Mesendoderm (in vitro differentiated cells): ENCODE data around the gene ATF7.

ENCODE experiments used
- DNase-seq: peaks from one replicate; pipeline ENCODE4 v3.0.0; 2013
- H2AK5ac ChIP-seq: 2 replicates; pipeline ENCODE4 v1.6.1; 2013; ENCODE audit warnings: low read length, inconsistent platforms
- H2BK120ac ChIP-seq: 2 replicates; pipeline ENCODE4 v1.6.1; 2013; ENCODE audit warnings: low read depth, mild to moderate bottlenecking, low read length, moderate library complexity, mixed read lengths
- H2BK15ac ChIP-seq: replicated peaks from 2 replicates; pipeline ENCODE4 v1.6.1; 2013; ENCODE audit warnings: low read depth, mild to moderate bottlenecking, moderate library complexity
- H2BK5ac ChIP-seq: 2 replicates; pipeline ENCODE4 v1.6.1; 2013; ENCODE audit warnings: low read length, inconsistent platforms
- H3K18ac ChIP-seq: 2 replicates; pipeline ENCODE4 v1.6.1; 2013; ENCODE audit warnings: mild to moderate bottlenecking, low read length, mixed read lengths
- H3K23ac ChIP-seq: one replicate; pipeline ENCODE4 v1.6.1; 2013; ENCODE audit warnings: low read length
- H3K27ac ChIP-seq: 2 replicates; pipeline ENCODE4 v1.5.1; 2013; ENCODE audit warnings: low read depth, mild to moderate bottlenecking, inconsistent platforms, low read length, moderate library complexity
- H3K27me3 ChIP-seq: 2 replicates; pipeline ENCODE4 v1.6.1; 2013; ENCODE audit warnings: low read length, control low read depth, mild to moderate bottlenecking, inconsistent platforms; ENCODE audit not compliant: insufficient read depth, poor library complexity
- H3K36me3 ChIP-seq: 2 replicates; pipeline ENCODE4 v1.6.1; 2013; ENCODE audit warnings: low read length, inconsistent platforms; ENCODE audit not compliant: control insufficient read depth, insufficient read depth
- H3K4ac ChIP-seq: one replicate; pipeline ENCODE4 v1.6.1; 2013; ENCODE audit warnings: low read depth, mild to moderate bottlenecking, low read length, moderate library complexity
- H3K4me1 ChIP-seq: 2 replicates; pipeline ENCODE4 v1.6.1; 2013; ENCODE audit warnings: low read depth, low read length, inconsistent platforms; ENCODE audit not compliant: control insufficient read depth
- H3K4me2 ChIP-seq: 2 replicates; pipeline ENCODE4 v1.6.1; 2013; ENCODE audit warnings: low read length
- H3K4me3 ChIP-seq: 2 replicates; pipeline ENCODE4 v1.5.1; 2013; ENCODE audit warnings: mild to moderate bottlenecking, low read length
- H3K56ac ChIP-seq: one replicate; pipeline ENCODE4 v1.6.1; 2013; ENCODE audit warnings: low read length
- H3K79me1 ChIP-seq: 2 replicates; pipeline ENCODE4 v1.6.1; 2013; ENCODE audit warnings: low read length, inconsistent platforms
- H3K79me2 ChIP-seq: 2 replicates; pipeline ENCODE4 v1.6.1; 2013; ENCODE audit warnings: mild to moderate bottlenecking, low read length; ENCODE audit not compliant: control insufficient read depth, insufficient read depth
- H3K9ac ChIP-seq: 2 replicates; pipeline ENCODE4 v1.6.1; 2013; ENCODE audit warnings: low read length, inconsistent platforms
- H4K5ac ChIP-seq: one replicate; pipeline ENCODE4 v1.6.1; 2013; ENCODE audit warnings: low read length
- H4K8ac ChIP-seq: one replicate; pipeline ENCODE4 v1.6.1; 2013; ENCODE audit warnings: low read depth, mild to moderate bottlenecking, control low read depth, low read length, moderate library complexity
- WGBS: extraction: QIAGEN DNeasy Blood & Tissue Kit; methylation state at CpG from one replicate; pipeline ENCODE4 v1.1.7; 2013; ENCODE audit warnings: low lambda C conversion rate, missing lambda C conversion rate; ENCODE audit not compliant: insufficient coverage; ENCODE audit errors: extremely low coverage; 5-methylcytosine and 5-hydroxymethylcytosine counted together

The ATF7 gene

GRCh38 chr12:53626702-53627169 is 554 bp upstream of the ATF7 start:
- Histone ChIP-seq H3K18ac (no peak overlapping the region), H2BK5ac (no peak overlapping the region), H4K5ac (no peak overlapping the region), H3K4me1 (peaks cover 8% of the 10 kb centered on the region), H3K4me3 (peak overlapping the region; percentile 22), H3K79me1 (peaks cover 10% of the 10 kb centered on the region), H3K9ac (peak overlapping the region; percentile 66), H3K27ac (no peak overlapping the region), H3K4me2 (peak overlapping the region; percentile 64), H3K36me3 (no peaks in the 10 kb centered on the region), H3K27me3 (no peaks in the 10 kb centered on the region), H3K79me2 (peaks cover 15% of the 10 kb centered on the region), H4K8ac (no peak overlapping the region), H3K23ac (no peak overlapping the region), H3K4ac (no peak overlapping the region), H2BK15ac (no peak overlapping the region), H3K56ac (peak overlapping the region; percentile 79), H2BK120ac (no peak overlapping the region), H2AK5ac (no peak overlapping the region)
- no CpG with 5 or more reads among the region's 6 CpGs for WGBS
- DNase-seq = no peak

- peaks cover 8% of the 10 kb centered on the region for H3K4me1 ChIP-seq
- peaks cover 10% of the 10 kb centered on the region for H3K79me1 ChIP-seq
- no peaks in the 10 kb centered on the region for H3K36me3 ChIP-seq
- H2BK15ac ChIP-seq = no peak overlapping the region
- no peak overlapping the region for H3K23ac ChIP-seq
- no peak overlapping the region for H3K4ac ChIP-seq
- H2BK5ac ChIP-seq = peak overlapping the region; percentile 28
- H4K5ac ChIP-seq = peak overlapping the region; percentile 90
- H3K4me2 ChIP-seq = peak overlapping the region; percentile 88
- peaks cover 15% of the 10 kb centered on the region for H3K79me2 ChIP-seq
- H3K27me3 ChIP-seq = no peaks in the 10 kb centered on the region
- H3K56ac ChIP-seq = peak overlapping the region; percentile 85
- DNase-seq = no peak
- no peak overlapping the region for H4K8ac ChIP-seq
- peak overlapping the region; percentile 79 for H3K9ac ChIP-seq
- no peak overlapping the region for H3K27ac ChIP-seq
- peak overlapping the region; percentile 25 for H3K18ac ChIP-seq
- peak overlapping the region; percentile 61 for H3K4me3 ChIP-seq
- H2BK120ac ChIP-seq = no peak overlapping the region
- H2AK5ac ChIP-seq = peak overlapping the region; percentile 90
- WGBS = no CpG with 5 or more reads among the region's 5 CpGs
Measured at GRCh38 chr12:53625373-53625945, 723 bp downstream of the ATF7 start.

GRCh38 chr12:53624956-53625355 is 1.2 kb downstream of the ATF7 start:
- H3K4me3 ChIP-seq = peak overlapping the region; percentile 61
- H4K5ac ChIP-seq = no peak overlapping the region
- H2BK15ac ChIP-seq = no peak overlapping the region
- DNase-seq = no peak
- H3K23ac ChIP-seq = no peak overlapping the region
- H2BK120ac ChIP-seq = no peak overlapping the region
- peak overlapping the region; percentile 88 for H3K4me2 ChIP-seq
- peaks cover 10% of the 10 kb centered on the region for H3K79me1 ChIP-seq
- H4K8ac ChIP-seq = no peak overlapping the region
- WGBS = no CpG with 5 or more reads among the region's 4 CpGs
- H3K18ac ChIP-seq = no peak overlapping the region
- H2AK5ac ChIP-seq = peak overlapping the region; percentile 90
- peak overlapping the region; percentile 17 for H2BK5ac ChIP-seq
- peaks cover 8% of the 10 kb centered on the region for H3K4me1 ChIP-seq
- peaks cover 15% of the 10 kb centered on the region for H3K79me2 ChIP-seq
- H3K27me3 ChIP-seq = no peaks in the 10 kb centered on the region
- H3K36me3 ChIP-seq = no peaks in the 10 kb centered on the region
- H3K56ac ChIP-seq = peak overlapping the region; percentile 85
- no peak overlapping the region for H3K27ac ChIP-seq
- peak overlapping the region; percentile 79 for H3K9ac ChIP-seq
- no peak overlapping the region for H3K4ac ChIP-seq

GRCh38 chr12:53624458-53624857 is 1.7 kb downstream of the ATF7 start:
- no peak overlapping the region for H3K27ac ChIP-seq
- H2BK15ac ChIP-seq = no peak overlapping the region
- H3K56ac ChIP-seq = no peak overlapping the region
- no peak overlapping the region for H2BK5ac ChIP-seq
- H2BK120ac ChIP-seq = no peak overlapping the region
- no peak overlapping the region for H4K5ac ChIP-seq
- no peak overlapping the region for H3K23ac ChIP-seq
- no peak for DNase-seq
- no peak overlapping the region for H2AK5ac ChIP-seq
- no peak overlapping the region for H3K4ac ChIP-seq
- peak overlapping the region; percentile 79 for H3K9ac ChIP-seq
- no peak overlapping the region for H4K8ac ChIP-seq
- peaks cover 17% of the 10 kb centered on the region for H3K79me2 ChIP-seq
- no peak overlapping the region for H3K4me2 ChIP-seq
- H3K36me3 ChIP-seq = no peaks in the 10 kb centered on the region
- no peaks in the 10 kb centered on the region for H3K27me3 ChIP-seq
- peaks cover 10% of the 10 kb centered on the region for H3K79me1 ChIP-seq
- H3K4me3 ChIP-seq = no peak overlapping the region
- no CpG with 5 or more reads among the region's 3 CpGs for WGBS
- H3K18ac ChIP-seq = no peak overlapping the region
- H3K4me1 ChIP-seq = peaks cover 8% of the 10 kb centered on the region

GRCh38 chr12:53623548-53624385 is 2.4 kb downstream of the ATF7 start:
- no peak for DNase-seq
- peak overlapping the region; percentile 51 for H3K56ac ChIP-seq
- H3K18ac ChIP-seq = no peak overlapping the region
- H3K27ac ChIP-seq = no peak overlapping the region
- no peak overlapping the region for H2AK5ac ChIP-seq
- H4K8ac ChIP-seq = no peak overlapping the region
- H3K23ac ChIP-seq = no peak overlapping the region
- H3K4me2 ChIP-seq = no peak overlapping the region
- no peak overlapping the region for H4K5ac ChIP-seq
- H3K4me3 ChIP-seq = no peak overlapping the region
- H3K36me3 ChIP-seq = no peaks in the 10 kb centered on the region
- H3K4me1 ChIP-seq = peaks cover 8% of the 10 kb centered on the region
- H3K9ac ChIP-seq = no peak overlapping the region
- H2BK120ac ChIP-seq = no peak overlapping the region
- H3K79me1 ChIP-seq = peaks cover 10% of the 10 kb centered on the region
- H3K79me2 ChIP-seq = peaks cover 17% of the 10 kb centered on the region
- no peaks in the 10 kb centered on the region for H3K27me3 ChIP-seq
- no CpG with 5 or more reads among the region's 7 CpGs for WGBS
- H2BK5ac ChIP-seq = no peak overlapping the region
- no peak overlapping the region for H3K4ac ChIP-seq
- no peak overlapping the region for H2BK15ac ChIP-seq
